SIG-M5 treated with dmso at 0.1 percent for 504 hours (cell line): Measurements from ENCODE around the gene DCAF5.
A peak's percentile ranks its signal among the peaks of the same experiment; 100 is the strongest.
"Not testable (repeated sequence)": the region's sequence is repeated elsewhere in the genome, so short reads cannot be mapped to it uniquely, and the experiment has no call there.

ENCODE experiments used
- DNase-seq: peaks from one replicate; lab custom pipeline; 2025; ENCODE audit not compliant: unreplicated experiment; lab: John Stamatoyannopoulos, UW

The DCAF5 gene

DNA sequence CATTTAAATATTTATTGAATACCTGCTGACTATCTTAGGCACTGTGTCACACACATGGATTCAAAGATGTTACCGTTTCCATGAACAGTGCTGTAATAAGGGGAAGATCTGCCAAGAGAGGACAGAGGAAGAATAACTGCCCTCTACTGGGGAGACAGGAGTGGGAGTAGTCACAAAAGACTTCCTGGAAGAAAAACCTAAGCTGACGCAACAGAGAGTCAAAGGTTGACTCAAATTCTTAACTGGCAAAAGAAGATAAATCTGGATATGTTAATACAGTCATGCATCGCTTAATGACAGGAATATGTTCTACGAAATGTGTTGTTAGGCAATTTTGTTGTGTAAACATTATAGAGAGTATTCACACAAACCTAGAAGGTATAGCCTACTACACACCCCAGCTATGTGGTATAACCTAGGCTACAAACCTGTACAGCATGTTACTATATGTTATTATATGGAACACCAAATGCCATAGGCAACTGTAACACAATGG is 51.5 kb downstream of the DCAF5 start:
- peak; percentile 85 for DNase-seq

DNA sequence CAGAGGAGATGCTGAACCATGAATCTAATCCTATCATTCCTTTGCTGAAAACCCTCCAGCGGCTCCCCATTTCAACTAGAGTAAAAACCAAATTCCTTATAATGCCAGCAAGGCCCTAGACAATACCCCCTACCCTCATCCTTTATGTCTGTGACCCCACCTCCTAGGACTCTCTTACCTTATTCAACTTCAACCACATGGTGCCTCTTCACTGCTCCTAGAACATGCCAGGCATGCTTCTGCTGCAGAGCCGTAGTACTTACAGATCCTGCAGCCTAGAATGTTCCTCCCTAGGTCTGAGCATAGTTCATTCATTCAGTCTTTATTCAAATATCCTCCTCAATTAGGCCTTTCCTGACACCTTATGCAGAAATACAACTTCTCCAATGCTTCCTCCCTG is 54.9 kb downstream of the DCAF5 start:
- DNase-seq: no peak

DNA sequence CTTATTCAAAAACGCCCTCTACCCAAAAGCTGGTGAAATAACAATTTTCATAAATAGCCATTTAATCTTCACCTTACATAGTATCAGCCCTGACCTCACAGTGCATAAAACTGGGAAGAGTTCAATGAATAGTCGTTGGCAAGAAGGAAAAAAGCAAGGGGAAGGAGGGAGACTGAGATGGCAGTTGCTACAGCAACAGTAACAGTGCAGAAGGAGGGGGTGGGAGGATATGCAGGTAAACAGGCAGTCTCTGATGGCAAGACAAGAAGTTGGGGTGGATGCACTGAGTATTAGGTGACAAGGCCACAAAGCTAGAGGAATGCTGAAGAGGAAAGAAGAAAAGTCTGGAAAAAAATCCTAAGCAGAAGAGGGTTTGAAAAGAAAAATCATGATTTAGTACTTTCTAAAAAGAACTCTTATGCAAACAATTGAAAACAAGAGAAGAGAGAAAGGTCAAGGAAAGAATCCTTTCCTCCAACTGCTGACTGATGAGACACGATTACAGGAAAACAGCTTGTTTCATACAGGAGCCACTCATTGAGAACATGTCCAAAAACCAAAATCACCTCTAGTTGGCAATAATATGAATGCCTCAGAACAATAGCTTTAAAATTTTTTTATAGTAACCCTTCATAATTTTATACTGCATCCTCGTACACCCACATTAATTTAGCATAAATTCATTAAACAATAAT is 56.0 kb downstream of the DCAF5 start:
- no peak for DNase-seq

DNA sequence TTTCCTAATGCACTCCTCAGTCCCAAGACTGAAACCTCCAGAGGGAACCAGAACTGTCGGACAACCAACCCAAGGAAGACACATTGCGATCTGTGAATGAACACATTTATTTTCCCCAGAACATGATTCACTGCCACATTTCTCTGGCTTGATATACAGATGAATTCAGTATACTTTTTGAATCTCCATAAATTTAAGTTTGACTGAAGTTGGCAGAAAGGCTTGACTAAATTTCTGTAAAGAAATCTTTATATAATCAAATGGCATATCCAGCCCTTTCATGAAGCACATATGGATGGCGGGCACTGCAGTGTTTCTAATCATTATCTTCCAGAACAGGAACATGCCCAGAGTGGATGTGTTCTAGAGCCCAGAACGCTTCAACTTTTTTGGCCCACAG is 56.7 kb downstream of the DCAF5 start:
- no peak for DNase-seq

DNA sequence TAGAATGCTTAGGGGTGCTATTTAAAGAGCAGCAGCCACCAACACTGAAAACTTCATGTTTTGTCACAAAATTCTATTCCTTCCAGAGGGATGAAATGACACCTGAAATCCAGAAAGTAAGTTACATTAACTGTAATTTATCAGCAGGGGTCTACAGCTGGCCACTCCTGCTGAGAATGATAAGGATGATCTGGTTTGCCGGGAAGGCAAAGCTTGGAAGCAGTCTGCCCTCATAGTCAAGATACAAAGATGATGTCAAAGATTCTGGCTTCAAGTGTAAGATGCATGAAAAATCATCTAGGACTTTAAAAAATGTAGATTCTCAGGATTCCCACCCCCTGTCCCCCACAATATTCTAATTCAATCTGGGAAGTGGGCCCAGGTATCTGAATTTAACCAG is 58.4 kb downstream of the DCAF5 start:
- DNase-seq: no peak

DNA sequence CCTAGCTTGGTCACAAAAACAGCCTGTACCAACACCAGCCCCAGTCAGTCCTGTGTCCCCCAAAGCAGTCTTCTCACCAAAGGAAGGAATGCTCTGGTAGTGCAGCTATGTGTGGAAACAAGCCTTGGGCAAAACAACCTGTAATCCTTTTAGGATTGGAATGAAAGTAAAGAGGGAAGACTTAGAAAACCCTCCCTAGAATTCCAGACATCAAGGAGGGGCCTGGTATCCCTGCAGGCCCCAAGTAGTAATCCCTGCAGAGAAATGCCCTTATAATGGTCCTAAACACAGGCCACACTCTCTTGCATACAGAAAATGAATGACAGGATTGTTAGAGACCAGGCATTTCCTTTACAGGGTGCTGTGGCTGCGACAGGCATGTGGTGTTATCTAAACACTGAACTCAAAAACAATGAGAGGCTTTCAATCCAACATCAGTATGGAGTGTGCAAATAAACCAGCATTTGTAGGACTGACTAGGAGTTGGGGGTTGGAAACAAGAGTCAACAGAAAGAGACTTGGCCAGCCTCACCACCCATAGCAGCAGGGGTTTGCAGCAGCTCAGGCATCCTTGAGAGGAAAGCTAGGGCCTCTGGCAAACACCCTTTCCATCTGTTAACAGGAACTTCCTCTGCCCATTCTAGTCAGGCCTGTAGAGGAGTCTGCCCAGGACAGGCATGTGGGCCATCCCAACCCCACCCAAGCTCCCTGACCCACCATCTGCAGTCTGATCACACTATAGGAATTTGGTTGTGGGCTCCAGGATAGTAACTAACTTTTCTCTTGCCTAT is 59.1 kb downstream of the DCAF5 start:
- DNase-seq: no peak

DNA sequence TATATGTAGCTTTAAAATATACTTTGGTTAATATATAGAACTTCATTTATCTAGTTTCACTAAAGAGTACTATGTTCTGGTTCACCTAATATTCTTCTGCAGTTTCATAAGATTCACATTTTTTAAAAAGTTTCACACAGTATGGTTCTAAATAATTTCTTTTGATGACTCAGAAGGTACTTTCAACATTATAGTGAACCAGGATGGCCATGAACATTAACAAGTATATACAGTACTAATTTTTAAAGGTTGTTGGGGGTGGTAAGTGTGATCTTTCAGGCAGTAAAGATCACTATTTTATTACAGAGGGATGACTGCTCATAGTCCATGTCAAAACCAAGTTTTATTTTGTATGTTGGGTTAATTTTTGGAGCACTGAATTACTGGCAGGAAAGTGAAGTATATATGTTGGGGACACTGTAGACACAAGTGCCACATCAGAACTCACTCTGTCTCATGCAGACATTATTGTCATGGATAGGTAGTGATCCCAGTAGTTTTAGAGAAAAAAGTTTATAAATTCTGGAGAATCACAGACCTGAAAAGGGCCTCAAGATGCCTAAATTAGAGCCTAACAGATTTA is 60.0 kb downstream of the DCAF5 start:
- DNase-seq: no peak

DNA sequence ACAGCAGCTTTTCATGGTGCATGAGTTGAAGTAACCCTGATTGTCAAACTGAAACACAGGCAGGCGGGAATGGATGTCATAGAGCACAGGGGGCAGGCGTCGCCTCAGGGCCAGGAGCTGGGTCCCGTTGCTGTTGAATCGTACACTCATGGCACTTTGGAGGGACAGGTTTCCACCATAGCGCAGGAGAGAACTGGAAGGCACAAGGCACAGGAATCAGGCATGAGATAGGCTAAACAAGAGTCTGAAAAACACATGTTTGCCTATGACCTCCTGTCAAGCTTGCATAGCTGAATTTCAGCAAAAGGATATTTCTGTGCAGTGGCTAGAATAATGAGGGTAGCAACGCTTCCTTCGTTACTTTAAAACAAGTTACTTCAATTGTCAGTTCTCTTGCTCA is 61.2 kb downstream of the DCAF5 start:
- DNase-seq: no peak

DNA sequence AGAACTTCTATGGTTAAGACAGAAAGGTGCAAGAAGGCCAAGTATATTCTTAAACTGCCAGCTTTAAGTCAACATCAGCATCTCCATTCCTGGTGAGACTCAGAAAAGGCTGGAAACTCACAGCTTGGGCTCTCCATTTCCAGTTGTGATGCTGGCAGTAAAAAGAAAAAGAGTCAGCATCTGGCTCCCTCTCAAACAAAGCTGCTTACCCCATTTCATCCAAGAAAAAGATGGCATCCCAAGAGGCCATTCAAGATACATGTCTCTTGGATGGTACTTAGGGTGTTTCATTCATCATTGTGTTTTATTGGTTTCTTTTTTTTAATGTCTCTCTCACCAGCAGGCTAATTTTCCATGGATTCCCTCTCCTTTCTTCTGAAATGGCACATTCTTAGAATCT is 61.9 kb downstream of the DCAF5 start:
- DNase-seq: no peak

DNA sequence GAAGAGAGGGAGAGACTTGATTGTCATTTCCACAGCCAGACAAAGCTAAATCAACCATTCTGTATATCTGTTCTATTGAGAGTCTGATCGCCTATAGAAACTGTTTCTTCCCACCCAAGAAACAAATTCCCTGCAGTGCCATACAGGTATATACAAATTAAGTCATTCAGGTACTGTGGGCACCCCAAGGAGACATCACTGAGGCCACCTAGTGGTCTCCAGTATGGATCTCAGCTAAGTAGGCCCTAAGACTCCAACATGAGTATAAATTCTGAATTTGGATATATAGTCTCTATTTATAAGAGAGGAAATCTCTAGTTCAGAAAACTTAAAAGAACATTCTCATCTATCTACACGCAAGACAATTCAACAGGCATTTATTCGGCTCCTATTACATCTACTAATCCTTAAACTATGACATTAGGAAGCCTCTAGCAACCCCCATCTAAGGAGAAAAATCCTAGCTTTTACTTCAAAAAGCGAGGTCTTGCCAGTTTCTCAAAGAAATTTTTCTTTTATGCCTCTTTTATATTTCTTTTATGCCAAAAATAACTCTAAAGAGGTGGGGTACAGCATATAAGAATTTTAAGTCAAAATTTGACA is 62.6 kb downstream of the DCAF5 start:
- peak; percentile 36 for DNase-seq

DNA sequence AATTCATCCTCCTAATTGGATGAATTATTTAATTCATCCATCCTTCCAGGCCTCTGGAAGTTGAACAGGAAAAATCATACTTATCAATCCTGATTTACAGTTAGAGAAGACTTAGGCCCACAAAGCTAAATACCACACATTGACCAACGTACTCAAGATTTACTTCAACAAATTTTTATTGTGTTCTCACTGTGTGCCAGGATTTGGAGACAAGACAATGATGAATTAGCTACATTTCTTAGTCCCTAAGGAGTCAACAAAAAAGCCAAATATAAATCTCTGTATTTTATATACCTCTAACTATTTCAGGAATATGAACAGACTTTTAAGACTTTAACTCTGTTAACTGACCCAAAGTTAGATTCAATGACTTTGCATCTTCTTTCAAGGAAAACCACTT is 63.9 kb downstream of the DCAF5 start:
- no peak for DNase-seq

DNA sequence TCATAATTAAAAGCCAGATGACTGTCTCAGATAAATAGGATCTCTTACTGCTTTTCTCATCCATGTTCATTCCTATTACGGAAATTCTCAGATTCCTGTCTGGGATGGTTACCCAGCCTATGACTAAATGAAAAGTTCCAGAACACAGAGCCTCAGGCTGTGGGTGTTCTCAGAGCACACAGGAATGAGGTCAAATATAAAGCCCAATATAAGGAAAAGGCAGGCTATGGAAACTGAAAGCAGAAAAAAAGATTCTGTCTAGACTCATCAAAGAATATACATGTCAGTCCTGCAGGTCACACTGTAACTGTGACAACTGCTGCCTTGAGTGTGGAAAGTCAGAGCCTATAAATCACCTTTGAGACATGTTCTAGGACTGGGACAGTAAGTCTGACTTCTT is 64.3 kb downstream of the DCAF5 start:
- no peak for DNase-seq

DNA sequence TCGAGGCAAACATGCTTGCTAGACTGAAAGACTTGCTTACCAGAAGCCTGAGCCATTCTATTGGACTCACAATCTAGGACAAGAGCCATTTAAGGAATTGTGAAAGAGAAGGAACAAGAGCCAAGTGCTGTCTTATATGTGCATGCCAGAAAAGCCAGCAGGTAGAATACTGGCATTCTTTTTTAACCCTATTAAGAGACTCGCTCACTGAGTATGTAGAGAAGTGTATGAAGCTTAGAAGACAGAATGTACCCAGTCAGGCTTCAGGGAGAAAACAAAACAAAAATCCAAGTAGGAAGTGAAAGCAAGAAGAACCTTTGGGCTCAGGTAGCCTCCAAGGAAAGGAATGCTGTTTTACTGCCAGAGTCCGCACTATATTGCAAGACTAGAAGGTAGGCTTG is 65.9 kb downstream of the DCAF5 start:
- DNase-seq: no peak

DNA sequence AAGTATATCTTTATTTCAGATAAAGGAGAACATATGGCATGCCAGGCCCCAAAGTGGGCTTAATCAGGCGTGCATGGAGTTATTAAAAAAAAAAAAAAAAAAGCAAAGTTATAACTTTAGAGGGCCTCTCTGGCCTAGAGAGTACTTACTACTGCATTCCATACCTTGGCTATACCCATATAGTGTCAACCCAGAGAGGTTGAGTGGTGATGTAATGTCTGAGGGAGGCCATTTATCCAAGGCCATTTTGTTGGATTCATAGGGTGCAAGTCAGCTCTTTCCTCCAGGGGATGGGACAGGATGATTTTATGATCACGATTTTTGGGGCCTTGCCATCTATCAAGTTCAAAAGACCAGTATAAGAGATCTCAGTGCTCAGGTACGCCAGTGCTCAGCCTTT is 66.4 kb downstream of the DCAF5 start:
- no peak for DNase-seq

DNA sequence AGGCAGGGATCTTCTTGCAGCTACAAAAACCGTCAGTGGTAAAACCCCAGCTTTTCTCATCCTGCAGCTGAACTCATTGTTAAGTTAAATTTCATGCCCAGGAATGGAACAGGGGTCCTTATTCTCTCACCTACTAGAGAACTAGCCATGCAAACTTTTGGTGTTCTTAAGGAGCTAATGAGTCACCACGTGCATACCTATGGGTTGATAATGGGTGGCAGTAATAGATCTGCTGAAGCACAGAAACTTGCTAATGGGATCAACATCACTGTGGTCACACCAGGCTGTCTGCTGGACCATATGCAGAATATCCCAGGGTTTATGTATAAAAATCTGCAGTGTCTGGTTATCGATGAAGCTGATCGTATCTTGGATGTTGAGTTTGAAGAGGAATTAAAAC is 68.9 kb downstream of the DCAF5 start:
- DNase-seq: no peak

DNA sequence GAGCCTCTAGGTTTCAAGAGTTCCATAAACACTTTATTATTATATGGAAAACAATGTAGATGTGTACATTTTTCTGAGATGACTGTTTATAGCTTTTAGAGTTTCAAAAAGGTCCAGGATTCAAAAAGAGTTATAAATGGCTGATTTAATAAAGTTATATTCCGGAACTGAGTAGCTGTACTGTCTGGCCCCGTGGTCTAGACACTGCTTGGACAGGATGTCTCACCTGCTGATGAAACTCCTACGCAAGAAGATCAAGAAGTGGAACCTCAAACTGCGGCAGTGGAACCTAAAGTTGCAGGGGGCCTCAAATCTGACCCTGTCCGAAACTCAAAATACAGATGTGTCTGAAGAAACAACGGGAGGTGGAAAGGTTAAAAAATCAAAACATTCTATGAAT is 69.7 kb downstream of the DCAF5 start:
- DNase-seq: no peak

DNA sequence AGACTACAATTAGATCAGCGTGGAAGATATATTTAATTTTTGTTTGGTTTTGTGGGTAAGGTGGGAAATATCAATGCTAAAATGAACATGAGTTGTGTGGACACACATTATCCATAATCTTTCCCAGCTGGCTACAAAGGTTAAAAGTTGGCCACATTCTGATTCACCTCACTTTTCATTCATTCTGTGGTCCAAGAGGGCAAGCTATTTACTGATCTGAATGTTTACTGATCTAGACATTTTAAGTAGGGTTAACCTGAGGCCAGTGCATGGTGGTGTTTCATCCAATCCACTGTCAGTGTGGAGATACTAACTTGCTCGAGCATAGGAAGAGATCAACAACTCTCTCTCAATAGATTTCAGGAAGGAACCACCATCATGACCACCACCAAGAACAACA is 71.6 kb downstream of the DCAF5 start:
- no peak for DNase-seq

DNA sequence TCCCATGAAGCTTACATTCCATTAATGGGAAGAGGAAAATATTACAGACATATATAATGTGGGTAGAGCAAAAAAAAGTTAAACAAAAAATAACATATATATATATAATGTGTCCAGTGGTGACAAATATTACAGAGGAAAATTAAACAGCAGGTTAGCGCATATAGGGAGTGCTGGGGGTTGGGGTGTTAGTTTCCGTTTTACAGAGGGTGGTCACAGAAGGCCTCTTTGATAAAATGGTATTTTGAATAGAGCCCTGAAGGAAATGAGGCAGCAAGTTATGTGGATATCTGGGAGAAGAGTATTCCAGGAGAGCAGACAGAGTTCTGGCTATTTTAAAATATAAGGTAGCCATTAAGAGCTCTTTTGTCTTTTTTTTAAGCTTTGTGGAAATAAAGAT is 73.2 kb downstream of the DCAF5 start:
- DNase-seq: no peak

DNA sequence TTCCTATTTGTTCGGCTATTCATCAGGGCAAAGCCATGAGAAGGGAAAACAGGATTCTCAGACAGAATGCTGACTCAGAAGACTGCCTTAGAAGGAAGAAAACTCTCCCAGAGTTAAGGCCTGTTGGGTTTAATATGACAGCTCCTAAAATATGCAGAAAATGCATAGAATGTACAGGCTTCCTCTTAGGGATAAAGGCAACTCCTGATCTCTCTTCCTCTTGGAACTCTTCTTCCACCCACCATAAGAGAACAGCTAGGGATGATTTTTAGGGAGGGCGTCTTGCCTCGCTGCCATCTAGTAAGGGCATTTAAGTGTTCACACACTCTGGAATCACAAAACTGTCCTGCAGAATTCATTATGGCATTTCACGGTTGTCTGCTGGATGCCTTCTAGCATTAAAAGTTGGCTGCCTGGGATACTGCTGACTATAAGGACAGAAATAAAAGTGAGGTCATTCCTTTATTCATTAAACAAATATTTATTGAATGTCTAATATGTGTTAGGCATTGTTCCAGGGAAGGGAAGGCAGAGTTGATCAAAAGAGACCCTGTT is 73.7 kb downstream of the DCAF5 start:
- DNase-seq: no peak

DNA sequence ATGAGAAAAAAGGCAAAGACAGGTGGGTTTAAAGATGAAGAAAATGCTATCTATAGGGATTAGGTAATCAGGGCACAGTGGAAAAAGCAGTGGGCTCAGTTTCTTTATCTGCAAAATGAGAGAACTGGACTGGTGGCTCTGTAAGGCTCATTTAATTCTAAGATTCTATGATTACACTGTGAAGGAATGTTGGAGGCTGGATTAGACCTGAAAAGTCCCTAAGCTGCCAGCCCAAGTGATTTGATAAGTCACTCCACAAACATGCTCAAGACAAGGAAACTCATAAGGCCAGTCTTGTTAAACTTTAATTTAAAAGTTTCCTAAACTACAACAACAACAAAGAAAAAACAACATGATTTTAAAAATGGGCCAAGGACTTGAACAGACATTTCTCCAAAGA is 75.1 kb downstream of the DCAF5 start:
- DNase-seq: no peak

DNA sequence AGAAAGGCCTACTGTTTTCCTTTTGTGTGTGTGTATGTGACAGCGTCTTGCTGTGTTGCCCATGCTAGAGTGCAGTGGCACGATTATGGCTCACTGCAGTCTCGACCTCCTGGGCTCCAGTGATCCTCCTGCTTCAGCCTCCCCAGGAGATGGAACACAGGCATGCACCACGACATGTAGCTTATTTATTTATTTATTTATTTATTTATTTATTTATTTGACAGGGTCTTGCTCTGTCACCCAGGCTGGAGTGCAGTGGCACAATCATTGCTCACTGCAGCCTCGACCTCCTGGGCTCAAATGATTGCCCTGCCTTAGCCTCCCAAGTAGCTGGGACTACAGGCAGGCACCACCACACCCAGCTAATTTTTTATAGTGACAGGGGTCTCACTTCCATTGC is 75.7 kb downstream of the DCAF5 start:
- not testable (repeated sequence) for DNase-seq

DNA sequence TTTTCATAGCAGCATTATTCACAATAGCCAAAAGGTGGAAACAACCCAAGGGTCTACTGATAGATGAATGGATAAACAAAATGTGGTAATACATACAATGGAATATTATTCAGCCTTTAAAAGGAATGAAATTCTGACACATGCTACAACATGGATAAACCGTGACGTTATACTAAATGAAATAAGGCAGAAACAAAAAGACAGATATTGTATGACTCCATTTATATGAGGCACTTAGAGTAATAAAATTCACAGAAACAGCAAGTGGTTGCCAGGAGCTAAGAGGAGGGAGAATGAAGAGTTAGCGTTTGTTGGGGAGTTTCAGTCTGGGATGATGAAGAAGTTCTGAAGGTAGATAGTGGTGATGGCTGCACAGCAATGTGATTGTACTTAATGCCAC is 76.6 kb downstream of the DCAF5 start:
- DNase-seq: no peak
